K562 (cell line): ENCODE measurements around the gene HES4. TPM values are rescaled to one million over a fixed set of nuclear protein-coding genes. Genes with fewer than 3 reads are reported as not detected.

ENCODE experiments used
- ATAC-seq: fragments of 200-7000 bp; cut with Tn5 transposase; 3 replicates; pipeline ENCODE4 v1.9.1; 2020; ENCODE audit warnings: moderate library complexity
- BruUV-seq: library from RNA; stranded (reverse); fragments of 400-500 nt; replicated peaks from 2 replicates; lab custom pipeline; 2021; lab: Mats Ljungman, UMichigan
- CTCF ChIA-PET: fragments of 300-600 bp; formaldehyde crosslinking; extraction: SDS; loops from one replicate; lab custom pipeline; 2021; ENCODE audit warnings: low intra/inter-chr PET ratio; lab: Yijun Ruan, JAX
- POLR2A ChIA-PET: fragments of 300-600, 350-650 bp; sonication (Branson Sonifier 250); formaldehyde crosslinking; extraction: SDS; loops from one replicate; lab custom pipeline; 2021; ENCODE audit warnings: antibody characterized with exemption, inconsistent platforms; lab: Yijun Ruan, JAX
- DNase-seq, 4 experiments: peaks; one replicate each; pipeline versions ENCODE4 v3.0.0 to v3.0.0-alpha.2; 2011 to 2018; ENCODE audit warnings: low spot score in 3 of 4, mixed read lengths in 3 of 4; ENCODE audit errors: extremely low read depth in 1 of 4
- FAIRE-seq: peaks from 2 replicates; lab custom pipeline; 2011; peaks lifted over from hg19 to GRCh38; lab: Jason Lieb, UNC
- H2AFZ ChIP-seq: 2 replicates; pipeline ENCODE4 v1.6.0; 2011; ENCODE audit warnings: low read depth, low read length, control low read depth, inconsistent platforms
- H3K27ac ChIP-seq: fragments of 200-600 bp; 3 replicates; pipeline ENCODE4 v1.8.0; 2011; ENCODE audit warnings: low read depth, mild to moderate bottlenecking, control low read depth, inconsistent platforms, low read length, moderate library complexity, mixed read lengths; ENCODE audit errors: extremely low read depth
- H3K27me3 ChIP-seq, 2 experiments: fragments of 300-600 bp in 1 of 2; 2 replicates in 1 of 2; 3 replicates in 1 of 2; pipeline versions ENCODE4 v1.6.0 to v1.8.0; 2011; ENCODE audit warnings: inconsistent platforms in 2 of 2, low read length in 2 of 2, mild to moderate bottlenecking in 1 of 2, mixed read lengths in 1 of 2, moderate library complexity in 1 of 2; ENCODE audit not compliant: control insufficient read depth in 2 of 2, insufficient read depth in 2 of 2
- H3K36me3 ChIP-seq: fragments of 300-600 bp; 3 replicates; pipeline ENCODE4 v1.8.0; 2011; ENCODE audit warnings: mild to moderate bottlenecking, low read length, inconsistent platforms; ENCODE audit not compliant: control insufficient read depth, insufficient read depth
- H3K4me1 ChIP-seq, 2 experiments: fragments of 200-600 bp in 1 of 2; replicated peaks in 1 of 2; 2 replicates in 1 of 2; 3 replicates in 1 of 2; pipeline versions ENCODE4 v1.5.1 to v1.8.0; 2011; ENCODE audit warnings: inconsistent platforms in 2 of 2, low read length in 2 of 2, mild to moderate bottlenecking in 1 of 2, mixed read lengths in 1 of 2, moderate library complexity in 1 of 2; ENCODE audit not compliant: control insufficient read depth in 2 of 2, insufficient read depth in 2 of 2
- H3K4me2 ChIP-seq: 2 replicates; pipeline ENCODE4 v1.6.1; 2011; ENCODE audit warnings: low read length, control low read depth, inconsistent platforms, mixed read lengths; ENCODE audit not compliant: insufficient read depth
- H3K4me3 ChIP-seq: fragments of 200-600 bp; sonication (generic), shearing (Covaris generic); 2 replicates; pipeline ENCODE4 v1.5.1; 2016; ENCODE audit warnings: control low read depth, inconsistent platforms
- H3K79me2 ChIP-seq: fragments of 200-600 bp; 3 replicates; pipeline ENCODE4 v1.8.0; 2011; ENCODE audit warnings: low read length, inconsistent platforms; ENCODE audit not compliant: control insufficient read depth, insufficient read depth
- H3K9ac ChIP-seq, 2 experiments: 2 replicates each; pipeline versions ENCODE4 v1.6.0 to v1.6.1; 2011; ENCODE audit warnings: low read depth in 2 of 2, low read length in 2 of 2, control low read depth in 1 of 2, inconsistent platforms in 1 of 2, mild to moderate bottlenecking in 1 of 2, mixed read lengths in 1 of 2; ENCODE audit not compliant: insufficient read depth in 1 of 2
- H3K9me1 ChIP-seq: one replicate; pipeline ENCODE4 v1.6.0; 2011; ENCODE audit warnings: inconsistent platforms, mild to moderate bottlenecking, low read length, moderate library complexity; ENCODE audit not compliant: control insufficient read depth, insufficient read depth
- H3K9me3 ChIP-seq: replicated peaks from 2 replicates; pipeline ENCODE4 v1.5.1; 2011; ENCODE audit warnings: low read depth, low read length, inconsistent platforms; ENCODE audit not compliant: control insufficient read depth, insufficient read depth
- H4K20me1 ChIP-seq: replicated peaks from 2 replicates; pipeline ENCODE4 v1.6.1; 2011; ENCODE audit warnings: low read length, inconsistent platforms, mixed read lengths; ENCODE audit not compliant: control insufficient read depth, insufficient read depth
- ILK ChIP-seq: fragments of 450-650 bp; IDR thresholded peaks from 2 replicates; pipeline ENCODE4 v1.6.1; 2016; ENCODE audit warnings: missing genetic modification characterization, low read depth, mild to moderate bottlenecking, missing compliant biosample characterization, moderate library complexity, borderline replicate concordance
- MTA1 ChIP-seq: fragments of 450-650 bp; IDR thresholded peaks from 2 replicates; pipeline ENCODE4 v1.6.1; 2017; ENCODE audit warnings: borderline replicate concordance
- NR4A1 ChIP-seq, 2 experiments: fragments of 250-450 bp in 1 of 2; fragments of 450-650 bp in 1 of 2; sonication (Bioruptor Pico) in 1 of 2; IDR thresholded peaks; 2 replicates each; pipeline versions ENCODE4 v1.4.0 to v1.6.1; 2016 to 2020; ENCODE audit warnings: mild to moderate bottlenecking in 2 of 2, missing compliant biosample characterization in 1 of 2, missing genetic modification characterization in 1 of 2, moderate library complexity in 1 of 2
- TCFL5 ChIP-seq: fragments of 250-450 bp; sonication (Bioruptor Pico); conservative IDR thresholded peaks from 2 replicates; pipeline ENCODE4 v1.6.1; 2021; ENCODE audit warnings: mild to moderate bottlenecking, moderate library complexity, matching md5 sums
- ZNF644 ChIP-seq: fragments of 200-800 bp; sonication (Bioruptor generic); IDR thresholded peaks from 2 replicates; pipeline ENCODE4 v1.6.1; 2016; ENCODE audit warnings: low read depth, missing genetic modification characterization, missing compliant biosample characterization
- WGBS: fragments of 100-300 bp; shearing (Covaris generic); methylation state at CpG from one replicate; pipeline ENCODE4 v1.1.6; 2016; ENCODE audit warnings: low coverage, mixed read lengths; ENCODE audit not compliant: insufficient coverage; ENCODE audit errors: missing lambda C conversion rate; 5-methylcytosine and 5-hydroxymethylcytosine counted together
- in situ Hi-C: fragments of 300-500 bp; cut with MboI; formaldehyde crosslinking; loops from 4 replicates; pipeline ENCODE4 v1.15.0; 2018; ENCODE audit warnings: inconsistent platforms, mixed read lengths
- intact Hi-C: fragments of 100-400 bp; cut with micrococcal nuclease; formaldehyde crosslinking; loops from 2 replicates; pipeline ENCODE4 v1.14.2; 2022
- polyA plus RNA-seq, 8 experiments: library from polyadenylated mRNA; depleted of rRNA in 4 of 8; stranded (reverse) in 5 of 8; unstranded in 3 of 8; fragments of >200 nt; fragmentation: Nextera tagmentation in 2 of 8; fragmentation: Illumina TruSeq in 1 of 8; extraction: Ambion mirVana in 2 of 8; extraction: Trizol in 1 of 8; gene quantifications; 2 replicates each; pipeline versions ENCODE4 v1.2.1 to v1.2.3, GENCODE V29; 2011 to 2014; ENCODE audit warnings: inconsistent platforms in 1 of 8, missing spikeins in 1 of 8
- total RNA-seq, 7 experiments: library from RNA; depleted of rRNA in 6 of 7; stranded (reverse); fragments of >200 nt in 6 of 7; fragmentation: Illumina TruSeq in 2 of 7; extraction: Trizol in 2 of 7; gene quantifications; 2 replicates each; pipeline versions ENCODE4 v1.2.1 to v1.2.3, GENCODE V29; 2011 to 2021; ENCODE audit warnings: low replicate concordance in 1 of 7
- TF ChIP-seq, protein P1 (sequence below): IDR thresholded peaks from 2 replicates; pipeline ENCODE4 v1.6.1; 2011; ENCODE audit warnings: borderline replicate concordance, low read depth, mild to moderate bottlenecking, moderate library complexity, low read length; ENCODE audit not compliant: insufficient read depth, poor library complexity, severe bottlenecking
- TF ChIP-seq, protein P2 (sequence below), 3 experiments: IDR thresholded peaks in 2 of 3; conservative IDR thresholded peaks in 1 of 3; 2 replicates each; pipeline ENCODE4 v1.5.1; 2011 to 2012; ENCODE audit warnings: low read length in 3 of 3, mild to moderate bottlenecking in 3 of 3, control low read depth in 2 of 3, improper control_type of control experiment in 1 of 3, inconsistent platforms in 1 of 3, low read depth in 1 of 3, mixed read lengths in 1 of 3, moderate library complexity in 1 of 3; ENCODE audit not compliant: insufficient read depth in 2 of 3
- TF ChIP-seq, protein P3 (sequence below): fragments of 250-450 bp; sonication (Bioruptor Pico); IDR thresholded peaks from 2 replicates; pipeline ENCODE4 v1.4.0; 2020; ENCODE audit warnings: mild to moderate bottlenecking, moderate library complexity

Gene HES4
- total and polyA plus RNA-seq, 9 of the 15 experiments (the other 6 are each of a cell fraction or from before 2014, with no cell fraction given): 0.21 to 43.7 (median 5.3) TPM; not detected in 2

DNA sequence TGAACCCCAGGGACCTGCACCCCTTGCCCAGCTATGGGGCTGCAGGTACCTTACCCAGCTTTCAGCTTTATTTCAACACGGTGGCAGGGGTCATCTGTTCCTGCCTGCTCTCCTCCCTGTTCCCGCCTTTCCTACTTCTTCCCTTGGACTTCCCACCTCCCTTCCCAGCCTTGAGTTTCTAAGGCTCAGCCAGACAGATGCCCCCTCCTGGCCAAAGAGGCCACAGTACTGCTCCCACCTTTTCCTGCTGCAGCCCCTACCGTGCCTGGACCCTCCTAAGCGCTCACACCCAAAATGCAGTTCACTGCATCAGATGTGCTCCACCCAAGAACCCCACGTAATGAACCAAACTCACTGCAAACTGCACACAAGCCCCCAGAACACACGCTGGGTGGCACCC, 48.5 kb downstream of the HES4 start:
- peak overlapping the region in 1 of 2 experiments; percentile 20; a peak in 1 of 4 replicates for H3K9ac ChIP-seq
- no peak for FAIRE-seq
- H3K4me1 ChIP-seq: peaks cover 0 to 45% of the 10 kb centered on the region in 2 experiments; a peak in 1 of 5 replicates
- ChIA-PET CTCF (no interaction called here), POLR2A (interaction anchor here (1.0 to 1.4 kb wide), 2 partner anchors 10 to 13 kb away, joined by 4 to 11 read pairs; no protein-coding TSS in a partner anchor)
- H4K20me1 ChIP-seq: peaks cover 10% of the 10 kb centered on the region
- H3K9me3 ChIP-seq: no peaks in the 10 kb centered on the region
- intact Hi-C loops (no loop called here), in situ Hi-C loops (no loop called here)
- no TSS peak for BruUV-seq
- H3K4me3 ChIP-seq: no peak overlapping the region
- 85% methylated on average over 6 of the region's 6 CpGs for whole genome bisulfite sequencing
- no peak overlapping the region for H2AFZ ChIP-seq
- peaks cover 10% of the 10 kb centered on the region; the same call in 2 of the 3 replicates for H3K79me2 ChIP-seq
- ATAC-seq: peak; percentile 18; the same call in 1 of the 3 replicates
- no peak for TF ChIP-seq TCFL5
- no peak for TF ChIP-seq MTA1
- TF ChIP-seq, protein P1, sequence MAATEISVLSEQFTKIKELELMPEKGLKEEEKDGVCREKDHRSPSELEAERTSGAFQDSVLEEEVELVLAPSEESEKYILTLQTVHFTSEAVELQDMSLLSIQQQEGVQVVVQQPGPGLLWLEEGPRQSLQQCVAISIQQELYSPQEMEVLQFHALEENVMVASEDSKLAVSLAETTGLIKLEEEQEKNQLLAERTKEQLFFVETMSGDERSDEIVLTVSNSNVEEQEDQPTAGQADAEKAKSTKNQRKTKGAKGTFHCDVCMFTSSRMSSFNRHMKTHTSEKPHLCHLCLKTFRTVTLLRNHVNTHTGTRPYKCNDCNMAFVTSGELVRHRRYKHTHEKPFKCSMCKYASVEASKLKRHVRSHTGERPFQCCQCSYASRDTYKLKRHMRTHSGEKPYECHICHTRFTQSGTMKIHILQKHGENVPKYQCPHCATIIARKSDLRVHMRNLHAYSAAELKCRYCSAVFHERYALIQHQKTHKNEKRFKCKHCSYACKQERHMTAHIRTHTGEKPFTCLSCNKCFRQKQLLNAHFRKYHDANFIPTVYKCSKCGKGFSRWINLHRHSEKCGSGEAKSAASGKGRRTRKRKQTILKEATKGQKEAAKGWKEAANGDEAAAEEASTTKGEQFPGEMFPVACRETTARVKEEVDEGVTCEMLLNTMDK: peak; percentile 10
- no peak for TF ChIP-seq ILK (tag)
- TF ChIP-seq, protein P2, sequence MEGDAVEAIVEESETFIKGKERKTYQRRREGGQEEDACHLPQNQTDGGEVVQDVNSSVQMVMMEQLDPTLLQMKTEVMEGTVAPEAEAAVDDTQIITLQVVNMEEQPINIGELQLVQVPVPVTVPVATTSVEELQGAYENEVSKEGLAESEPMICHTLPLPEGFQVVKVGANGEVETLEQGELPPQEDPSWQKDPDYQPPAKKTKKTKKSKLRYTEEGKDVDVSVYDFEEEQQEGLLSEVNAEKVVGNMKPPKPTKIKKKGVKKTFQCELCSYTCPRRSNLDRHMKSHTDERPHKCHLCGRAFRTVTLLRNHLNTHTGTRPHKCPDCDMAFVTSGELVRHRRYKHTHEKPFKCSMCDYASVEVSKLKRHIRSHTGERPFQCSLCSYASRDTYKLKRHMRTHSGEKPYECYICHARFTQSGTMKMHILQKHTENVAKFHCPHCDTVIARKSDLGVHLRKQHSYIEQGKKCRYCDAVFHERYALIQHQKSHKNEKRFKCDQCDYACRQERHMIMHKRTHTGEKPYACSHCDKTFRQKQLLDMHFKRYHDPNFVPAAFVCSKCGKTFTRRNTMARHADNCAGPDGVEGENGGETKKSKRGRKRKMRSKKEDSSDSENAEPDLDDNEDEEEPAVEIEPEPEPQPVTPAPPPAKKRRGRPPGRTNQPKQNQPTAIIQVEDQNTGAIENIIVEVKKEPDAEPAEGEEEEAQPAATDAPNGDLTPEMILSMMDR (IDR thresholded peaks at IDR 0.05 in 2 of 3, conservative IDR thresholded peaks at IDR 0.05 in 1 of 3; ENCODE audit: insufficient read depth in 2 of 3, low read depth in 1 of 3, low read length in 3 of 3): peak in 2 of 3 experiments; percentile 21 to 24; a peak in 1 of 6 replicates
- TF ChIP-seq, protein P3, sequence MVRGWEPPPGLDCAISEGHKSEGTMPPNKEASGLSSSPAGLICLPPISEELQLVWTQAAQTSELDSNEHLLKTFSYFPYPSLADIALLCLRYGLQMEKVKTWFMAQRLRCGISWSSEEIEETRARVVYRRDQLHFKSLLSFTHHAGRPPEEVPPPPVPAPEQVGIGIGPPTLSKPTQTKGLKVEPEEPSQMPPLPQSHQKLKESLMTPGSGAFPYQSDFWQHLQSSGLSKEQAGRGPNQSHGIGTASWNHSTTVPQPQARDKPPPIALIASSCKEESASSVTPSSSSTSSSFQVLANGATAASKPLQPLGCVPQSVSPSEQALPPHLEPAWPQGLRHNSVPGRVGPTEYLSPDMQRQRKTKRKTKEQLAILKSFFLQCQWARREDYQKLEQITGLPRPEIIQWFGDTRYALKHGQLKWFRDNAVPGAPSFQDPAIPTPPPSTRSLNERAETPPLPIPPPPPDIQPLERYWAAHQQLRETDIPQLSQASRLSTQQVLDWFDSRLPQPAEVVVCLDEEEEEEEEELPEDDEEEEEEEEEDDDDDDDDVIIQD: no peak
- no peak for TF ChIP-seq NR4A1 (CRISPR knock-in tag; IDR thresholded peaks at IDR 0.05)
- no peak for TF ChIP-seq NR4A1 (tag; IDR thresholded peaks at IDR 0.05)
- no peak for TF ChIP-seq ZNF644 (tag)
- no peak overlapping the region for H3K27ac ChIP-seq
- H3K36me3 ChIP-seq: peaks cover 100% of the 10 kb centered on the region
- no peak overlapping the region for H3K4me2 ChIP-seq
- H3K27me3 ChIP-seq: no peaks in the 10 kb centered on the region
- no peaks in the 10 kb centered on the region for H3K9me1 ChIP-seq
- DNase-seq: no peak
